ENCODE results near the gene EDRF1. TPM values are rescaled to one million over a fixed set of nuclear protein-coding genes. Genes with fewer than 3 reads are reported as not detected.

Gene EDRF1
- total and polyA plus RNA-seq, 2 of the 13 experiments (the other 11 are each of a cell fraction or from before 2014, with no cell fraction given) = 16.9 to 26.7 TPM

DNA sequence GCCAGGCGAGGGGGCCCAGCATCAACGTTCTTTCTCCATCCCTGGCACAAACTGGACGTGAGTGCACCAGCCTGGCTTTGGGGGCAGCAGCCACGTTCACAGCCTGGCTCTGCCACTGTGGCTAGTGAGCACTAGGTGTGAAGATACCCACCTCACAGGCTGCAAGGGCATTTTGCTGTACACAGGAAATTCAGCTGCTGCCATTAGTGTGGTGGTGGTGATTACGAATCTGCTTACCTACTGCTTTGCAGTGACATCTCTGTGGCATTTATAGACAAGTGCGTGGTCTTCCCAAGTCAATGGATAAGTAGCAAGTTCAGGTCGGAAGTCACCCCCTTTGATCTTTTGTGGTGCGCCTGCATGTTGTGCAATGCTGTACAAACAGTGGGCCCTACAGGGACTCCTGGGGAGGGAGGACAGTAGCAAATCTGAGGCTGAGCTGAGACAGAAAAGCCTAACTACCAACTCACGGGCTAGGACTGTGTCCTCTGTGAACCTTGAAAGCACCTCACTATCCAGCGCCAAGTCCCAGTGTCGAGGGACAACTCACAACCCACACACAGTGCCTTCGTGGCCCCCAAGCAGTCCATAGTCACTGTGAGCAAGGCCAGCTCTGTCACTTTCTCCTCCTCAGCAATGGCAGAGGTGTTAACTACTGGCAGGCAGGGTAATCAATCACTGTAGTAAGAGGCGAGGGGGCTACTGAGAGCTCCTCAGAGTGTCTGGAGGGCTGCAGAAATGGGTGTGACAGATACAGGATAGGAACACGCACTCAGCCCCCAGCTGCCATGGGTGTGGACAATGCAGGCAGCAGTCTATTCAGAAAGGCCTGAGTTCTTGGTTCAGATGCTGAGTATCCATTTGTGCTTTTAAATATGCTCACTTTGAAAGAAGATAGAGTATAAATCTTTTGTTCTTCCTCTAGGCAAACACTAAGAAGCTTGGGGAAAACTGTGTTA lies 73.1 kb downstream of the EDRF1 start (continued):
- TF ChIP-seq ELF4 (CRISPR knock-in tag; IDR thresholded peaks at IDR 0.05; ENCODE audit: borderline replicate concordance) = no peak
- no peak for TF ChIP-seq HCFC1 (IDR thresholded peaks at IDR 0.05; ENCODE audit: low read depth, low read length)
- no peak for TF ChIP-seq CC2D1A (CRISPR knock-in tag; IDR thresholded peaks at IDR 0.05)
- TF ChIP-seq, protein P1, sequence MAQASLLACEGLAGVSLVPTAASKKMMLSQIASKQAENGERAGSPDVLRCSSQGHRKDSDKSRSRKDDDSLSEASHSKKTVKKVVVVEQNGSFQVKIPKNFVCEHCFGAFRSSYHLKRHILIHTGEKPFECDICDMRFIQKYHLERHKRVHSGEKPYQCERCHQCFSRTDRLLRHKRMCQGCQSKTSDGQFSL (CRISPR knock-in tag; IDR thresholded peaks at IDR 0.05) = no peak
- TF ChIP-seq MATR3 (CRISPR knock-in tag; IDR thresholded peaks at IDR 0.05) = no peak
- peak; percentile 99 for TF ChIP-seq CEBPB (IDR thresholded peaks at IDR 0.05; ENCODE audit: borderline replicate concordance, low read depth, low read length)
- TF ChIP-seq REXO4 (CRISPR knock-in tag; IDR thresholded peaks at IDR 0.05; ENCODE audit: borderline replicate concordance) = no peak
- peak; percentile 69; the same call in 1 of the 2 replicates for TF ChIP-seq KDM6A (CRISPR knock-in tag; IDR thresholded peaks at IDR 0.05; ENCODE audit: low read depth)
- TF ChIP-seq, protein P2, sequence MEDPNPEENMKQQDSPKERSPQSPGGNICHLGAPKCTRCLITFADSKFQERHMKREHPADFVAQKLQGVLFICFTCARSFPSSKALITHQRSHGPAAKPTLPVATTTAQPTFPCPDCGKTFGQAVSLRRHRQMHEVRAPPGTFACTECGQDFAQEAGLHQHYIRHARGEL (CRISPR knock-in tag; IDR thresholded peaks at IDR 0.05) = no peak
- TF ChIP-seq SAFB2 (CRISPR knock-in tag; IDR thresholded peaks at IDR 0.05; ENCODE audit: borderline replicate concordance, low read depth) = peak; percentile 67; the same call in 1 of the 2 replicates
- TF ChIP-seq ZNF674 (CRISPR knock-in tag; IDR thresholded peaks at IDR 0.05; ENCODE audit: low read depth) = no peak
- TF ChIP-seq FOSL2 (CRISPR knock-in tag; IDR thresholded peaks at IDR 0.05) = peak; percentile 86
- TF ChIP-seq DNMT1 (CRISPR knock-in tag; IDR thresholded peaks at IDR 0.05) = peak; percentile 30; the same call in 1 of the 2 replicates
- peak; percentile 81 for TF ChIP-seq PPARG (CRISPR knock-in tag; conservative IDR thresholded peaks at IDR 0.05)
- TF ChIP-seq, protein P3, sequence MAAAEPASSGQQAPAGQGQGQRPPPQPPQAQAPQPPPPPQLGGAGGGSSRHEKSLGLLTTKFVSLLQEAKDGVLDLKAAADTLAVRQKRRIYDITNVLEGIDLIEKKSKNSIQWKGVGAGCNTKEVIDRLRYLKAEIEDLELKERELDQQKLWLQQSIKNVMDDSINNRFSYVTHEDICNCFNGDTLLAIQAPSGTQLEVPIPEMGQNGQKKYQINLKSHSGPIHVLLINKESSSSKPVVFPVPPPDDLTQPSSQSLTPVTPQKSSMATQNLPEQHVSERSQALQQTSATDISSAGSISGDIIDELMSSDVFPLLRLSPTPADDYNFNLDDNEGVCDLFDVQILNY (CRISPR knock-in tag; conservative IDR thresholded peaks at IDR 0.05) = no peak
- peak; percentile 73; the same call in 1 of the 2 replicates for TF ChIP-seq ZNF839 (CRISPR knock-in tag; IDR thresholded peaks at IDR 0.05; ENCODE audit: borderline replicate concordance)
- TF ChIP-seq ZNF615 (CRISPR knock-in tag; IDR thresholded peaks at IDR 0.05; ENCODE audit: borderline replicate concordance) = 0 out of 2 replicates have a peak, but pooled peaks have one; percentile 19
- TF ChIP-seq, protein P4, sequence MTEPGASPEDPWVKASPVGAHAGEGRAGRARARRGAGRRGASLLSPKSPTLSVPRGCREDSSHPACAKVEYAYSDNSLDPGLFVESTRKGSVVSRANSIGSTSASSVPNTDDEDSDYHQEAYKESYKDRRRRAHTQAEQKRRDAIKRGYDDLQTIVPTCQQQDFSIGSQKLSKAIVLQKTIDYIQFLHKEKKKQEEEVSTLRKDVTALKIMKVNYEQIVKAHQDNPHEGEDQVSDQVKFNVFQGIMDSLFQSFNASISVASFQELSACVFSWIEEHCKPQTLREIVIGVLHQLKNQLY (CRISPR knock-in tag; IDR thresholded peaks at IDR 0.05) = peak; percentile 82; the same call in 1 of the 2 replicates
- TF ChIP-seq, protein P5, sequence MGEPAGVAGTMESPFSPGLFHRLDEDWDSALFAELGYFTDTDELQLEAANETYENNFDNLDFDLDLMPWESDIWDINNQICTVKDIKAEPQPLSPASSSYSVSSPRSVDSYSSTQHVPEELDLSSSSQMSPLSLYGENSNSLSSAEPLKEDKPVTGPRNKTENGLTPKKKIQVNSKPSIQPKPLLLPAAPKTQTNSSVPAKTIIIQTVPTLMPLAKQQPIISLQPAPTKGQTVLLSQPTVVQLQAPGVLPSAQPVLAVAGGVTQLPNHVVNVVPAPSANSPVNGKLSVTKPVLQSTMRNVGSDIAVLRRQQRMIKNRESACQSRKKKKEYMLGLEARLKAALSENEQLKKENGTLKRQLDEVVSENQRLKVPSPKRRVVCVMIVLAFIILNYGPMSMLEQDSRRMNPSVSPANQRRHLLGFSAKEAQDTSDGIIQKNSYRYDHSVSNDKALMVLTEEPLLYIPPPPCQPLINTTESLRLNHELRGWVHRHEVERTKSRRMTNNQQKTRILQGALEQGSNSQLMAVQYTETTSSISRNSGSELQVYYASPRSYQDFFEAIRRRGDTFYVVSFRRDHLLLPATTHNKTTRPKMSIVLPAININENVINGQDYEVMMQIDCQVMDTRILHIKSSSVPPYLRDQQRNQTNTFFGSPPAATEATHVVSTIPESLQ (CRISPR knock-in tag; conservative IDR thresholded peaks at IDR 0.05) = no peak
- peak; percentile 97 for TF ChIP-seq ZNF746 (CRISPR knock-in tag; IDR thresholded peaks at IDR 0.05)
- no peak for TF ChIP-seq ZNF224 (CRISPR knock-in tag; IDR thresholded peaks at IDR 0.05)
- TF ChIP-seq, protein P6, sequence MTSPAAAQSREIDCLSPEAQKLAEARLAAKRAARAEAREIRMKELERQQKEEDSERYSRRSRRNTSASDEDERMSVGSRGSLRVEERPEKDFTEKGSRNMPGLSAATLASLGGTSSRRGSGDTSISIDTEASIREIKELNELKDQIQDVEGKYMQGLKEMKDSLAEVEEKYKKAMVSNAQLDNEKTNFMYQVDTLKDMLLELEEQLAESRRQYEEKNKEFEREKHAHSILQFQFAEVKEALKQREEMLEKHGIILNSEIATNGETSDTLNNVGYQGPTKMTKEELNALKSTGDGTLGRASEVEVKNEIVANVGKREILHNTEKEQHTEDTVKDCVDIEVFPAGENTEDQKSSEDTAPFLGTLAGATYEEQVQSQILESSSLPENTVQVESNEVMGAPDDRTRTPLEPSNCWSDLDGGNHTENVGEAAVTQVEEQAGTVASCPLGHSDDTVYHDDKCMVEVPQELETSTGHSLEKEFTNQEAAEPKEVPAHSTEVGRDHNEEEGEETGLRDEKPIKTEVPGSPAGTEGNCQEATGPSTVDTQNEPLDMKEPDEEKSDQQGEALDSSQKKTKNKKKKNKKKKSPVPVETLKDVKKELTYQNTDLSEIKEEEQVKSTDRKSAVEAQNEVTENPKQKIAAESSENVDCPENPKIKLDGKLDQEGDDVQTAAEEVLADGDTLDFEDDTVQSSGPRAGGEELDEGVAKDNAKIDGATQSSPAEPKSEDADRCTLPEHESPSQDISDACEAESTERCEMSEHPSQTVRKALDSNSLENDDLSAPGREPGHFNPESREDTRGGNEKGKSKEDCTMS (CRISPR knock-in tag; conservative IDR thresholded peaks at IDR 0.05) = no peak
- TF ChIP-seq MEIS1 (CRISPR knock-in tag; IDR thresholded peaks at IDR 0.05; ENCODE audit: borderline replicate concordance) = peak; percentile 92

All from HepG2 (cell line).